ENCODE data around the gene PALLD.

The PALLD gene

DNA sequence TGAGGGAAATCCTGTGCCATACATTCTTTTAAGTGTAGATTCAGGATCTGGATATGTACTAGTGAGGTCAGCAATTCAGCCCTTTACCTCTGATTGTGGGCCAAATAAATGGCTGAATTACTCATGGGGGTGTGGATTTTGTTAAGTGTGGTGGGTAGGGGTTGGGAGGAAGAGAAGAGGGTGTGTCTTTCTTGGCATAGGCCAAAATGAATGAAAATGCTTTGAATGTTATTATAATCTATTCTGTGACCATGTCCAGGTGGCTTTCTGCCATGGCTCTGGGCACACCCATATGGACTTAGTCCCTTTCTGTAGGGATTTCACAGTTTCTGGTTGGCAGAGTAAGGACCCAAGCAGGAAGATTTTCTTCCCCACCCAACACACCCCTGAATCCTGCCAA lies 268.9 kb downstream of the PALLD start:
- DNase-seq (ENCODE audit: low spot score): no peak

DNA sequence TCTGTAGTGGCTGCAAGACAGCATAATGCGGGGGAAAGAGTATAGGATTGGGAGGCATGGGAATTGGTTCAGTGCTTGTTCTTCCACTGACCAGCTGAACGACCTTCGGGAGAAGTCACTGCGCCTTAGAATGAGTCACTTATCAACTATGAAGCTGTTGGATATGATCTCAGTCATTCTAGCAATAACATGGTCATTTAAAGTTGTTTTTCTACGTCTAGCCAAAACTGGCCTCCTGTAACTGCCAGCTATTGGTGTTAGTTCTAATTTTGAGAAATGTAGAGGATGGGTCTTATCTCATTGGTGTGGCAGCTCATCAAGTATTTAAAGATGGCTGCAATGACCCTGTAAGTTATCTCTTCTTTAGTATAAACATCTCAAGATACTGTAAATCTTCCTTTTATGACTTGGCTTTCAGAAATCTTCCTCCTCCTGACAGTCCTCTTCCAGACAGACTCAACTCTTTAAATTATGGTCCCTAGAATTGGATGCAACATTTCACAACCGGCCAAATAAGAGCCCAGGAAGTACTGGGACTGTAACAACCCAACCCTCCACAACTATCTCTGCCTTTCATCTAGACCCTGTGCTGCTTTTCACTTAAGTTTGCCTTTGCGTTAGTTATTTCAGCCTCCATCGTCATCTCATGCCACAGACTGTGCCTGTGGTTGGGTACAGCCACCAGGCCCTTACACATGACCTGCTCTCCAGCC lies 269.9 kb downstream of the PALLD start:
- DNase-seq (ENCODE audit: low spot score): no peak

DNA sequence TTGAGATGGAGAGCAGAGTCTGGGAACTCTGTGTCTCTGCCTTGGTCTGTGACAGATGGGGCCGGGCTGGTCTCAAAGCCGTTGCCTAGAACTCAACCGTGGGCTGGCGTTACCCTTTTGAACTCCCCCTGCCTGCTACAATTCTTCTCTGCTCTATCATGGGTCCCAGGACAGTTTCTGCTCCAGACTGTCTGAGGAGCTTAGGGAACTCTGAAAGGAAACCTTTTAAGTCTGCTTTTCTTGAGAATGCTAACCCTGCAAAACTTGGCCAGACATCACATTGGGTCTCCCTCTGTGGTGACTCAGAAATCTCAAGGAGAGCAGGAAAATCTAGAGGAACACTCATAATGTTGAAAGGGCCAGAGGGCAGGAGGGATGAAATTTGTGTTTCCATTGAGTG lies 272.6 kb downstream of the PALLD start:
- no peak for DNase-seq (ENCODE audit: low spot score)

DNA sequence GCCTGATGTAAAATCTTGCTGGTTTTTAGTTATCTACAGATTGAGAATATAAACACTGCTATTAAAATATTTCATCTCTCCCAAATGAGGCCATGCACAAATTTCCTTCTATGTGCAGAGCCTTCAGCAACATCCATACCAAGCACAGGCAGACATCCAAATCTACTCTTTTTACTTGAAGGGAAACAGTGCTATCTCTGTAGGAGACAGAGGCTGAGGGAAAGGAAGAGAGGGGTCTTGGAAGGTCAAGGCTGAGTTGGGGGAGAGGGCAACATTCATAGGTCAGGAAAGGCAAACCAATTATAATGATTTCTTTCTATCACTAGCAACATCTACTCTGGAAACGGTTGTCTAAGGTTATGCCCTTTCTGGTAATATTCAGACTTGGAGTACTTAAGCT lies 273.0 kb downstream of the PALLD start:
- no peak for DNase-seq (ENCODE audit: low spot score)

DNA sequence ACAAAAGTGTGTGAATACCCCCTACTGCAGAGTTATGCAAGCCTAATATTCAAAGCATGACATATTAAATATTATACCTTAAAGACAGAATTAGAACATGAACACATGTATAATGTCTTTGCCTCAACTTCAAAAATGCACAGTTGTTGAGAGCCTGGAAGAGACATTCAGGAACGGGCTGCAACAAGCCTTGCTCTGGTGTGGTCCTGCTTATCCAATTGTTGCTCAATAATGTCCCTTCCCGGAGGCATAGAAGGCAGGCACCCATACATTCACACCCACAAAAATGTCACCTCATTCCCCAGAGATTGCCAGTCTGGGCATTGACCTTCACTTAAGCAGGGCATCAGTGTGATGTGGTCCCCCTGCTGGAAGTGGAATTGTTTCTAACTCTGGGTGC lies 274.4 kb downstream of the PALLD start:
- DNase-seq (ENCODE audit: low spot score): no peak

DNA sequence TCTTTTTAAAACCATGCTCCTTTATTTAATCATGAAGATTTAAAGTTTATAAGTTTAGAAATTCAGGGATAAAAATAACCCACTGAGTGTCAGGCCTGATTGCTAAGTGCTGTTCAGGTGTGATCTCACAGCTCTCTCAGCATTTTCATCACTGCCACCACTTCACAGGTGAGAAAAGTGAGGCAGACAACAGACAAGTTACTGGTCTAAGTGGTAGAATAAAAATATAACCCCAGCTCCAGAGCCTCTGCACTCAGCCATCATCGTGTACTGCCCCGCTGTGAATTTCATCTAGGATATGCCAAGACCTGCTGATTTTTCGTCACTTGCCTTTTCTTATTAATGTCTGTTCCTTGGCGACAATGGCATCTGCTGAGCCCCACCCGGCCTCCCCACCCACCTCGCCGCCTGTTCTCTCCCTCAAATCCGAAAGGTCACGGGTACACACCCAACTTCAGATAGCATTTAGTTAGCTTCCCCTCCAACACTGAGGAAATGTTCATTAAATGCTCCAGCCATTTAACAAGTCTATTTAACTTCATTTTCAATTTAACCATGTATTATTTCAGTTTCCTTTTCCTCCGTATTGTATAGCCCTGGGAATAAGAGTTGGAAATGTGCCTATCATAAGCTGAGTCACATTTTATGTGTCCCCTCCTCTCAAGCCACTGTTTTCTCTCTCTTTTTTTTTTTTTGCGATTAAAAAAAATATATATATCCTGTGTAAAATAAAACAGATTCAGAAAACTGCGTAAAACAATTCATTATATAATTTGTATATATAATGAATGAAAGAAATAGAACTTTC lies 276.7 kb downstream of the PALLD start:
- no peak for DNase-seq (ENCODE audit: low spot score)

DNA sequence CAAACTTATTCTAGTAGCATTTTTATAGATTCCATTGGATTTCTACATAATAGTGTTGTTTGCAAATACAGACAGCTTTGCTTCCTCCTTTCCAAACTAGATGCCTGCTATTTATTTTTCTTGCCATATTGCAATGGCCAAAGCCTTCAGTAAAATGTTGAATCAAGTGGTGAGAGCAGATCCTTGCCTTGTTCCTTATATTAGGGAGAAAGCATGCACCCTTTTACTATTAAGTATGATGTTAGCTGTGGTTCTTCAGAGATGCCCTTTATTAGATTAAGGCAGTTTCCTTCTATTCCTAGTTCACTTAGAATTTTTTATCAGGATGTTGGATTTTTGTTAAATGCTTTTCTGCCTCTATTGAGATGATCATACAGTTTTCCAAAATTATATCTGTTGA lies 279.5 kb downstream of the PALLD start:
- no peak for DNase-seq (ENCODE audit: low spot score)

DNA sequence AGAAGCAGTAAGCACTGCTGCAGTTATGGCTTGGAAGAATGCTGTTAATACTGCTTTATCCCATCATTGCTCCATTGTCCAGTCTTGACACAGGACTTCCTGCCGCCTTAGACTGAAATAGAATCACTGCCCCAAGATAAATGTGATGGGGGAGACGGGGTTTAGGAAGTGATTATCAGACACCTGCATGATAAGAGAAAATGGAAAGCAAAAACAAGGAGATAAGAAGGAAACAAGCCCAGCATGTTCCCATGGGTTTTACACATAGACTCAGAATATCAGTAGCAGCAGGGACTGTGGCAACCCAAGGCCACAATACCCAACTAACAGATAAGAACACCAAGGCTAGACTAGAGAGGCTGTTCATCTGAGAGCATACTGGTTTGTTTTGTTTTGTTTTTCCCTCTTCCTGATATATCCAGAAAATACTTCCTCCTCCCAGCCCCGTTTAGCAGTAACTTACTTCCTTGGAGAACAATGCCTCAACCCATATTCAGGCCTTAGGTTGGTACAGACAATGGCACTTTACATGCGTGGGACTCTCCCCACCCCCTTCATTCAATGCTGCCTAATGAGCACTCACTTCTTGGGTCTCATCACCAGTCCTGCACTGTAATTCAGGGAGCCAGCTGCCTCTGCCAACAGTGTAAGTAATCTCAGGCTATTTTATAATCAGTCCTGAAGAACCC lies 280.6 kb downstream of the PALLD start:
- DNase-seq (ENCODE audit: low spot score): no peak

DNA sequence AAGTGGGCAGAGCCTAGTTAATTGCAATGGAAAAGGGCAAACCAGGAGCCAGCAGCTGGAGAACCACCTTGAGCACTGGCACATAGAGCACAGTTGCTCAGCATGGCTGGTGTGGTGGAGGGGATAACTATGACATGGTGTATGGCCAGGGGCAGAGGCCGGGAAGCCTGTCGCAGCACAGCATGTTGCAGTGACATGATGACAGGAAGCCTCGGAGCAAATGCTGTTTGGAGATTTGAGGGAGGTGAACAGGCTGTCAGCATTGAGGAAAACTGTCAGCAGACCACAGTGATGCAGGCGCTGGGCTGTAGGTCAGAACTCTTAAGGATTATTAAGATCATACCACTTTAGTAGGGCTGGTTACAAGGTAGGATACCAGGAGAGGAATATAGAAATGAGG lies 284.5 kb downstream of the PALLD start:
- no peak for DNase-seq (ENCODE audit: low spot score)

DNA sequence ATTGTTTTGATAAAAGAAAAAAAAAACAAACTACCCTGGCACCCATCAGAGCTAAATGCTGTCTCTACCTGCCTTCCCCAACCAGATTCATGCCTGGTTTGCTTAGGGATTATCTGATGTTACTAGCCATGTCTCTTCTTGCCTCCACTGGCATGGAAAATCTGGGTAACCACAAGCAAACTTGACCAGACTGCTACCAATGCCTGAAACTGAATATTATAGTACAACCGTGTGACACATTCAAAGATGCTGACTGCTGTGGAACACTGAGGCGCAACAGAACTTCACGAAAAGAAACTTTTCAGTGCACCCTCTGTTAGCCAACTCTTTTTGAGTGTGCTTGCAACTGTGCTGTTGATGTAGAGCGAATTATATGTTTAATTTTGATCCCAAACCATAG lies 285.1 kb downstream of the PALLD start:
- no peak for DNase-seq (ENCODE audit: low spot score)

DNA sequence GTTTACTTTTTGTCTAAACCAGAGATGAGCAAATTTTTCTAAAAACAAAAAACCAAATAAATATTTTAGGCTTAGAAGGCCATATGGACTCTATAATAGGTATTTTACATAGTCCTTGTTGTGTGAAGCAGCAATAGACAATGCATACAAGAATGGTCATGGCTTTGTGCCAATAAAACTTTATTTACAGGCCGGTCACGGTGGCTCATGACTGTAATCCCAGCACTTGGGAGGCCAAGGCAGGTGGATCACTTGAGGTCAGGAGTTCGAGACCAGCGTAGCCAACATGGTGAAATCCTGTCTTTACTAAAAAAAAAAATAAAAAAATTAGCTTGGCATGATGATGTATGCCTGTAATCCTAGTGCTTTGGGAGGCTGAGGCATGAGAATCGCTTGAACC lies 285.6 kb downstream of the PALLD start:
- DNase-seq (ENCODE audit: low spot score): no peak

DNA sequence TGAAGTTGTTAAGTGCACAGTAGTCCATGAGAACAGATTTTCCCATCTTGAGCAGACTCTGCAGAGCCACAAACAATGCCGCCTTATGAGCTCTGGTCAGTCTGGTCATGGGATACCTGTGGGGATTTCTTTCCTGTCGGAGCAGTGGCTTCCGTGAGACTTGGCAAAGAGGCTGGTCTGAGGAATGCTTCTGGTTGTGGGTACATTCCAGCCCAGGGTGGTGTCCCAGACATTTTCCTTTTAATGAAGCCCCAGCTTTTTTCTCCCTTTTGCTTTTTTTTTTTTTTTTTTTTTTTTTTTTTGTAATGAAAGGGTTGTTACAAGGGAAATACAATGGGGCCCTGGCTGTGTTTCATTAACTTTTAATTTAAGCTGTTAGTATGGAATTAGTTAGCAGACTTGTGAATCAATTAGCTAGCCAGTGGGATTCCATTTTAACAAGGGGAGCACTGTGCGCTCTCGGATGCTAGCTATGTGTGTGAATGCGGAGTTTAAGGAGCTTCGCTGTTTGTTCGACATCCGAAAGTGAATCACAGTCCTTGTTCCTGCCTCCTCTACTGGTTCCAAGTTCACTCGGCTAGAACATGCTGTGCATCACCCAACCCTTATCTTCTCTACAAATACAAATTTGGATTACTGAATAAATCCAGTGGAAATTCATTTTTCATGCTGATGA lies 288.1 kb downstream of the PALLD start:
- DNase-seq (ENCODE audit: low spot score): no peak

DNA sequence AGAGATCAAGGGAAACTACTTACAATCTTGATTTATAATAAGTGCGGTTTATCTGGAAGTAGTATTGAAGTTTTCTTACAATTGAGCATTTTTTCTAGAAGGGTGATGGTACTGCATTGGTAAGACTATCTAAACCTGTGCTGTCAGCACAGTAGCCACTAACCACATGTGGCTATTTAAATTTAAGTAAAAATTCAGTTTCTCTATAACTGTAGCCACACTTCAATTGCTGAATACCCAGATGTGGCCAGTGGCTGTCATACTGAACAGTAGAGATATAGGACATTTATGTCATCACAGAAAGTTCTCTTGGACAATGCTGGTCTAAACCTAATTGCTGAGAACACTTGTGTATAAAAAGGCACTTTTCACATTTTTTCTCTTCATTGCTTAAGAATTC lies 290.5 kb downstream of the PALLD start:
- DNase-seq (ENCODE audit: low spot score): no peak

DNA sequence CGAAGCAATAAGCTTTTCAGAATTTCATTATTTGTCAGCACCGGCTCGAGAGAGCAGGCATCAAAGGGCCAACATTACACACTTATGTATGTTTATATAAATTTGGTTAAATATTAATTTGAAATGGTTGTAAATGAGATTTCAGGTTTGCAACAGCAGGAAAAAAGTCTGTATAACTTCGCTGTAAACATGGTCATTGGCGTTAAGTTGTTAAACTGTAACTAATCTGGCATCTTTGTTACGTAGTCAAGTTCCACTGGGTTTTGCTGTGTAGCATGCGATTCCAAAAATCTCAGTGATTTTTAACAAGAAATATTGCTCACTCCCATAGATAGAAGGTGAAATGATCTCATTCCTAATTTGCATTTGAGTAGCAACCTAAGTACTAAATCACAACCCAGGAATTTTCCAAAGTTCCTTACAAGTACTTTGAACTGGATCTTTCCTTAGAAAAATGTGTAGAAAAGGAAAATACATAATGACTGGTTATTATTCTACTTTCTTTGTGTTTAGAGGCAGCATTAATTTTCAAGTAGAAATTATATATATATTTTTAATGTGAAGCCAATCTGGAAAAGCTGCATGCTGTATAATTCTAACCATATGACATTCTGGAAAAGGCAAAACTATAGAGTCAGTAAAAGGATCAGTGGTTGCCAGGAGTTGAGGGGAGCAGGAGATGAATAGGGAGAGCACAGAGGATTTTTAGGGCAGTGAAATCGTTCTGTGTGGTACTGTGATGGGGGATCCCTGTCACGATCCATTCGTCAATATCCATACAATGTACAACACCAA lies 291.1 kb downstream of the PALLD start:
- DNase-seq (ENCODE audit: low spot score): no peak

DNA sequence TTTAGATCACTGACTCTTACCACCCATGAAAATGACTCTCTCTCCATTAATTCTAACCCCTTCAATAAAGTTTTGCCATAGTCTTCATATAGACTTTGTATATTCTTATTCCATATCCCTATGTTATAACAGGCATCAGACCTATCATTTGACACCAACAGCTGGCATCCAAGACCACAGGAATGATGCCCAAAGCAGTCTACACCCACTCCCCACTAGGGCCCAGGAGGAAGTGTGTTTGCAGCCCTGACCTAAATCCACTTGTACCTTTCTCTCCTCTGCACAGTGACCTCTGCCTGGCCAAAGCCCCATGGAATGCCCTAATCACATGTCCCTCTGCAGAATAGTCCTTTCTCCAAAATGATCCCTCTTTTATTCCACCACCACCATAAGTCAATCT lies 294.0 kb downstream of the PALLD start:
- no peak for DNase-seq (ENCODE audit: low spot score)

DNA sequence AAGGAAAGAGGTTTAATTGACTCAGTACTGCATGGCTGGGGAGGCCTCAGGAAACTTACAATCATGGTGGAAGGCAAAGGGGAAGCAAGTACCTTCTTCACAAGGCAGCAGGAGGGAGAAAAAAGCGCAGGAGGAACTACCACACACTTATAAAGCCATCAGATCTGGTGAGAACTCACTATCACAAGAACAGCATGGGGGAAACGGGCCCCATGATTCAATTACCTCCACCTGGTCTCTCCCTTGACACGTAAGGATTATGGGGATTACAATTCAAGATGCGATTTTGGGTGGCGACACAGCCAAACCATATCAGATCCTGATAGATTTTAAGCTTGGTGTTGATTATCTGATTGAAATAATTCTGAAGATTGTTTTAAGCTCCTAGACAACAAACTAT lies 294.5 kb downstream of the PALLD start:
- no peak for DNase-seq (ENCODE audit: low spot score)

DNA sequence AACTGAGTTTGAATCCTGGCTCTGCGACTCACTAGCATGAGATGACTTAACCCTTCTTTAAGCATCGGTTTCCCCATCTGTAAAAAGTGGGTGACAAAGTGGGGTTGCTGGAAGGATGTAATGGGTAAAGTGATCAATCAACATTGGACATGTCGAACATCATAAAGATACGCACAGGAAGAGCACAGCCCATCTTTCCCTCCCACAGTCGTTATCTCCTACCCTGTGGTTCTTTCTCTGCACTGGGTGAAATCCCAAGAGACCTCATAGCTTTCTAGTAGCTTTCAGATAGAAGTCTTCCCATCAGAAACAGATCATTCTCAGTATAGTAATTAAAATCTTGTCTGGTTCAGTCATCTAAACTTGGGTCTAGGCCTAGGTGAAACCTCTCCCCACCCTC lies 296.7 kb downstream of the PALLD start:
- DNase-seq (ENCODE audit: low spot score): no peak

DNA sequence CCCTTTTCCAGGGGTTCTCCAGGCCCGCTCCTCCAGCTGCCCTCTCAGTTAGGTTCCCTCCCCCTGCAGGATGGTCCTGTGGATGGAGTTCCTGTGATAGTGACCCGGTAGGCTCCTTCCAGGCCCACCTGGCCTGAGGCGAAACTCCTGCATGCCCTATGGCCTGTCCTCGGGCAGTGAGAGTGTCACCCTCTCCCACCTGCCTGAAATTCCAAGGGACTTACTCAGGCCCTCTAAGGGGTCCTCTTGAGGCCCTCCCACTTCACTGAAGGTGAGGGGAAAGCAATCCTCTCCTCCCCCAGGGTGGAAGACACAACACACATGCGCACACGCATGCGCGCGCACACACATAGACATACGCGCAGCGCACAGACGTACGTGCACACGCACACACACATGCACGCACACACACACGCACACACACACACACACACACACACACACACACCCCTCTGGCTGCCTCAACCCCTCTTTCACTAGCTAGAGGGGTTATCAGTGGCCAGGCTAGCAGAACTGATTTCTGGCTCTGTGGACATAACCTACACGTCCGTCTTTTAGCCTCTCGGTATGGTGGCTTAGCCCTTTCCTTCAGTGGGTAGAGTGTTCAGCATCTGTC lies 297.3 kb downstream of the PALLD start:
- no peak for DNase-seq (ENCODE audit: low spot score)

DNA sequence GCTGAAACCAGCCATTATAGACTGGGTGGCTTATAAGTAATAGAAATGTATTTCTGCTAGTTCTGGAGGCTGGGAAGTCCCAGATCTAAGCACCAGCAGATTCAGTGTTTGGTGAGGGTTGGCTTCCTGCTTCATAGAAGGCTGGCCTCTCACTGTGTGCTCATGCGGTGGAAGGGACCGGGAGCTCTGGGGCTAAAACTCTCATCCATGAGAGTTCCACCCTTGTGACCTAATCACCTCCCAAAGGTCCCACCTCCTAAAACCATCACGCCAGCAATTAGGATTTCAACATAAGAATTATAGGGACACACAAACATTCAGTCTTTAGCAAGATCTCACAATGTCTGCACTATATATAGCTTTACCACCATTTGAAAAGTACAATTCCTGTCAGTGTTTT lies 298.0 kb downstream of the PALLD start:
- no peak for DNase-seq (ENCODE audit: low spot score)

DNA sequence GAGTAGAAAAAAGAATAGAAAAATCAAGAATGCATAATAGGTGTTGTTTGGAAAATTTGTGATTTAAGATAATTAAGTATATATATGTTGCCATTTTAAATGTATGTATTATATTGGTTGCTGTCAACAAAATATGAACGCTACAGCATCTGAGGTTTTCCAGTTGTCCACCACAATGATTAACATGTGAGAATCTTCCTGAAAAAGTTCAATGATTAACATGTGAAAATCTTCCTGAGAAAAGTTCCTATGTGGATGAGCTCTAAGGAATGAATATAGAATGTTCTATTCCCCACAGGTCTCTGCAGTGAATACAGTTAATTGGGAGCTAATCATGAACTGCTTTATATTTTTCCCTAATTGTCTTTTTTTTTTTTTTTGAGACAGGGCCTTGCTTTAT lies 298.5 kb downstream of the PALLD start:
- DNase-seq (ENCODE audit: low spot score): no peak

DNA sequence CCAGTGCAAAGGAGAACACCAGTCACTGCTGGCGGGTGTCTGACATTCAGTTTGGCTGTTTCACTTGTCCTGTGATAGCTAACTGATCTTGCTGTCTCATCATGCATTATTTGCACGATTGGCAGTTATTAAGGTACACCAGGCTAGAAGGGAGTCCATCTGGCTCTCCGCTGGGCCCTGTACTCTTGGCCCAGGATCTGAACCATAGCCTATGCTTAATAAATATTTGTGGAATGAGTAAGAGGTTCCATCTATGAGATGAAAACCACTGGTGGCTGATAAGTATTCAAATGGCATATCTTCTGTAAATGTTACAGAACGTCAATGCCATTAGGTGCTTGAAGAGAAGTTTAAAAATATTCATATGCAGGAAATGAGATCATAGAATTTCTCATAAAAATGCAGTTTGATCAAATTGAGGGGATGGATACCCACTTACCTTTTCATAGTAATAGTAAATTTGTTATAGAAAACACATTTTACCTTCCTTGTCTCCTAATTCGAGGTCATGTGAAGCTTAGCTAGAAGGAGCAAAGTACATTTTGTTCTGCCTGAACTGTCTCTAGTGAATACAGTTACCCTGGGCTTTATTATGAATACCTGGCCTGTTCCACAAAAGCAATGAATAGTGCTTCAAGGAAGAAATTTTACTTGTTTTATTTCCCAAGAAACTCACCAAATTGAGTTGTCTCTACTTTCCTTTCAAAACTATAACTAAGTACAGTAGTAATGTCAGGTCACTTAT lies 299.7 kb downstream of the PALLD start:
- no peak for DNase-seq (ENCODE audit: low spot score)
